COR-L47 (cell line): ENCODE data around the gene TRHDE.

Experiments used
- DNase-seq: peaks from one replicate; lab custom pipeline; 2025; lab: John Stamatoyannopoulos, UW

Gene TRHDE

GRCh38 chr12:72448089-72448488 is 175.9 kb downstream of the TRHDE start:
- DNase-seq, result no peak

- no peak for DNase-seq
These were observed 176.6 kb downstream of the TRHDE start for GRCh38 chr12:72448805-72449204.

- no peak for DNase-seq
These were observed 180.9 kb downstream of the TRHDE start for GRCh38 chr12:72453066-72453465.

GRCh38 chr12:72453550-72453949 is 181.4 kb downstream of the TRHDE start:
- DNase-seq, result no peak

GRCh38 chr12:72464471-72464870 is 192.3 kb downstream of the TRHDE start:
- DNase-seq, result no peak

- DNase-seq, result no peak
These were observed 193.0 kb downstream of the TRHDE start for GRCh38 chr12:72465155-72465554.

- no peak for DNase-seq
These were observed 193.9 kb downstream of the TRHDE start for GRCh38 chr12:72465940-72466630.

GRCh38 chr12:72467985-72468384 is 195.8 kb downstream of the TRHDE start:
- DNase-seq, result no peak

- DNase-seq, result no peak
These were observed 196.3 kb downstream of the TRHDE start for GRCh38 chr12:72468505-72468904.

GRCh38 chr12:72471806-72472205 is 199.6 kb downstream of the TRHDE start:
- no peak for DNase-seq

- no peak for DNase-seq
These were observed 200.2 kb downstream of the TRHDE start for GRCh38 chr12:72472350-72472749.

- no peak for DNase-seq
These were observed 204.1 kb downstream of the TRHDE start for GRCh38 chr12:72476301-72476700.

GRCh38 chr12:72485017-72485701 is 213.0 kb downstream of the TRHDE start:
- DNase-seq, result no peak

GRCh38 chr12:72491426-72491825 is 219.3 kb downstream of the TRHDE start:
- DNase-seq, result no peak

GRCh38 chr12:72493407-72493806 is 221.2 kb downstream of the TRHDE start:
- no peak for DNase-seq

- no peak for DNase-seq
These were observed 226.2 kb downstream of the TRHDE start for GRCh38 chr12:72498354-72498753.

- DNase-seq, result no peak
These were observed 227.1 kb downstream of the TRHDE start for GRCh38 chr12:72499244-72499643.

- no peak for DNase-seq
These were observed 230.4 kb downstream of the TRHDE start for GRCh38 chr12:72502546-72502945.

GRCh38 chr12:72505227-72505626 is 233.1 kb downstream of the TRHDE start:
- no peak for DNase-seq

- no peak for DNase-seq
These were observed 237.7 kb downstream of the TRHDE start for GRCh38 chr12:72509891-72510290.

GRCh38 chr12:72510772-72511171 is 238.6 kb downstream of the TRHDE start:
- DNase-seq, result no peak

GRCh38 chr12:72511498-72511897 is 239.3 kb downstream of the TRHDE start:
- DNase-seq, result no peak

GRCh38 chr12:72511906-72512305 is 239.7 kb downstream of the TRHDE start:
- no peak for DNase-seq
